Mesodermal cell (in vitro differentiated cells): Measurements from ENCODE around the gene SF3A2.
"Not testable (repeated sequence)": the region's sequence is repeated elsewhere in the genome, so short reads cannot be mapped to it uniquely, and the experiment has no call there.

Experiments used
- H3K27ac ChIP-seq: 2 replicates; pipeline ENCODE4 v1.7.0; 2013; ENCODE audit warnings: mild to moderate bottlenecking, low read depth, low read length, moderate library complexity; ENCODE audit not compliant: severe bottlenecking
- H3K36me3 ChIP-seq: 2 replicates; pipeline ENCODE4 v1.7.1; 2013; ENCODE audit warnings: mild to moderate bottlenecking, low read length, moderate library complexity; ENCODE audit not compliant: control insufficient read depth, insufficient read depth
- H3K4me1 ChIP-seq: one replicate; pipeline ENCODE4 v1.7.1; 2013; ENCODE audit warnings: mild to moderate bottlenecking, low read length; ENCODE audit not compliant: insufficient read depth, control insufficient read depth, poor library complexity, severe bottlenecking
- H3K4me3 ChIP-seq: 2 replicates; pipeline ENCODE4 v1.7.0; 2013; ENCODE audit warnings: low read length, control low read depth, mild to moderate bottlenecking; ENCODE audit not compliant: insufficient read depth, poor library complexity, severe bottlenecking; ENCODE audit errors: extremely low read depth
- H3K9me3 ChIP-seq: 2 replicates; pipeline ENCODE4 v1.7.1; 2013; ENCODE audit warnings: mild to moderate bottlenecking, low read length, moderate library complexity; ENCODE audit not compliant: control insufficient read depth
- WGBS, 2 experiments: methylation state at CpG; one replicate each; pipeline ENCODE4 v1.1.5; 2013; ENCODE audit warnings: missing lambda C conversion rate in 2 of 2; ENCODE audit not compliant: insufficient coverage in 2 of 2; 5-methylcytosine and 5-hydroxymethylcytosine counted together

The SF3A2 gene

DNA sequence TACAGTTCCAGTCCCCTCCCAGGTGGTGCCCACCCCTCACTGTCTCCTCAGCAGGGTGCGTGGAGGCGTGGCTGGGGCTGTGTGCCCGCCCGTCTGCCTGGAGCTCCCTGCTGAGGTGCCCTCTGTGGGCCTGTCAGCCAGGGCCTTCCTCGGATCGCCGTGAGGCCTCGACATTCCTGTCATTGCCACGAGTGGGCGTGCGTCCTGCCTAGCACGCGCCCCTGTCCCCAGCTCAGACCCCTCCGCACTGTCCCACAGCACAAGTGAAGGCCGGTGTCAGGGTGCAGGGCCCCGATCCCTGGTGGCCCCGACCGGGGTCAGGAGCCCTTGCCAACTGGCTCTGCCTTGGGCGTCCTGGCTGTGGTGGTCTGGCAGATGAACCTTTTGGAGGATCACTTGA, 40.7 kb upstream of the SF3A2 start:
- 96% methylated on average over 18 to 19 of the region's 19 CpGs for WGBS, 2 experiments
- no peak overlapping the region for H3K27ac ChIP-seq
- H3K4me3 ChIP-seq: no peak overlapping the region
- H3K4me1 ChIP-seq: no peaks in the 10 kb centered on the region
- H3K9me3 ChIP-seq: peaks cover 8% of the 10 kb centered on the region
- H3K36me3 ChIP-seq: peaks cover 85% of the 10 kb centered on the region

DNA sequence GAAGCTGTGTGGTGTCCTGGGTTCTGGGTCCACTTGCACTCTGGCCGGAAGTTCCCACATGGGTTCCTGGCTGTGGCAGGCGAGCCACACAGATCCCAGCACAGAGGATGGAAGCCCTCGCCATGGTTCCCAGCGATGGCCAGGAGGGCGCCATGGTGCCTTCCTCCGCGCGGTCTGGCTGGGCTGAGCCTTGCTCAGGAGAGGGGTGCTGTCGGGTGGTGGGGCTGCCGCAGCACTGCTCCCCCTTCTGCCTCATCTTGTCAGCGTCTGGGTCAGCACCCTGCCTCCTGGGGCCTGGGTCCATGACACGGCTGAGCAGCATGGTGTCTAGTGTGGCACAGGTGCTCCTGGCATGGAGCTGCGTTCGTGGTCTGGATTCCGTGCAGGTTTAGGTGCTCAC, 39.4 kb upstream of the SF3A2 start:
- Histone ChIP-seq H3K4me1 (no peaks in the 10 kb centered on the region), H3K27ac (no peak overlapping the region), H3K9me3 (peaks cover 8% of the 10 kb centered on the region), H3K4me3 (no peak overlapping the region), H3K36me3 (peaks cover 79% of the 10 kb centered on the region)
- 96 to 98% methylated on average over 14 to 15 of the region's 15 CpGs for WGBS, 2 experiments

DNA sequence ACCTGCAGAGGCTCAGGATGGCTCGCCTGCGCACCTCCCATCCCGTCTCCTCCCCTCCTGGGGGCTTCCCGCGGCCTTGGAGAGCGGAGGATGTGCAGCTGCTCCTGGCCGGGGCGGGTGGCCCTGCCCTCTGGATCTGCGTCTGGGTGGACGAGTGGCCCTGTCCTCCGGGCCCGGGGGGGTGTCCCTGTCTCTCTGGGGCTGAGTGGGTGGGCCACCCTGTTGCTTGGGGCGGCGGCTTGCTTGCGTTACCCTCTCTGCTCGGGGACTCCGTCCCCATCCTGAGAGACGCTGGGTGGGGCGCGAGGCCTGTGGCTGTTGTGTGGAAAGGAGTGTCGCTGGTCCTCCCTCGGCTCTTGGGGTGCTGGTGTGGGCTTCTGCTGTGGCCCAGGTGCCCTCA, 38.3 kb upstream of the SF3A2 start:
- Histone ChIP-seq H3K4me3 (no peak overlapping the region), H3K4me1 (no peaks in the 10 kb centered on the region), H3K9me3 (peaks cover 8% of the 10 kb centered on the region), H3K36me3 (peaks cover 78% of the 10 kb centered on the region), H3K27ac (no peak overlapping the region)
- WGBS, 2 experiments: 93 to 98% methylated on average over 14 to 16 of the region's 22 CpGs

DNA sequence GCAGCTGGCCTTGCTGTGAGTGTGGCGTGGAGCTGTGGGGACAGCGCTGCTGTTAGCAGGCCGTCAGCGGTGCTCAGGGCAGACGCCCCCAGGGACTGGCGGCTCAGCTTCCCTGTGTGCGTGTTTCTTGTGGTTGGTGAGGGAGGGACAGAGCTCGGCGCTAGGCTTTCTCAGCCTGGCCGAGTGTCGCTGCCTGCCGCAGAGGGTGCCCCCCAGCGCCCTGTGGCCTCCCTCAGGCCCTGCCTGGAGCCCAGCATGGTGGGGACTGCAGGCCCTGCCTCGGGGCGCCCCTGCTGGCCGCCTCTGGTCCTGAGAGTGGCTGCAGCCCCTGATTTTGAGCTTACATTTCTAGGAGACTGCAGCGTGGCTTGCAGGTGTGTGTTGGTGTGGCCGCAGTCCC, 37.4 kb upstream of the SF3A2 start:
- Histone ChIP-seq H3K4me3 (no peak overlapping the region), H3K9me3 (peaks cover 8% of the 10 kb centered on the region), H3K27ac (no peak overlapping the region), H3K36me3 (peaks cover 78% of the 10 kb centered on the region), H3K4me1 (no peaks in the 10 kb centered on the region)
- WGBS, 2 experiments: 77 to 82% methylated on average over 10 to 12 of the region's 18 CpGs

DNA sequence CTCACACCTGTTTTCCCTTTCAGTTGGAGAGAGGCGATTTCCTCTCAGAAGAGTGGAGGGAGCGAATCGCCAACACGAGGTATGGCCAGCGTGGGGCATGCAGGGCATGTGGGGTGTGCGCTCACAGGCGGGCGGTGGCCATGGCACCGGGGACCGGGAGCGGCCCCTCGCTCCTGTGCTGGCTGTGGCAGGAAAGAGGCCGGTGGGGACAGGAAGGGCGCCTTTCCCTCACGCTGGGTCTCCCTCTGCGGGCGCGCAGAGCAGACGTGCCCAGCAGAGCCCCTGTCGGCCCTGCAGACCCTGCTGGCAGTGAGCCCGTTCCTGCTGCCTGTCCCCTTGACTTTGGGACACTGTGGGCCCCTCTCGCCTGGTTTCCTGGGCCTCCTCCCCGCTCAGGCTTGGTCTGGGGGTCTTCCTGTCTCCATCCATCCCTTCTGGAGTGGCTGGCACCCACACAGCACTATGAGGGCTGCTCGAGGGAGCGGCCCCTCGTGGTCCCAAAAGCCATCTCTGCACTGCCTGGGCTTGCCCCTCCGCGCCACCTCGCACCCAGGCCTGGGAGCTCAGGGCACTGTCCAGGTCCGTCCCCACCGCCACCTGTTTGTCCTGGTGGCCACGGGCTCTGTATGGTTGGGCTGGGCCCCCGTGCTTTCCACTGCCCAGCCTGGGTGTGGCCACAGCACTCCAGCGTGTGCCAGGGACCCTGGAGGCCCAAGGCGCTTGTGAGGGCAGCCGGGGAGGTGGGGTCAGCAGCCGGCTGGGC, 36.6 kb upstream of the SF3A2 start:
- H3K4me3 ChIP-seq: no peak overlapping the region
- peak overlapping the region; percentile 89 for H3K27ac ChIP-seq
- H3K9me3 ChIP-seq: peaks cover 8% of the 10 kb centered on the region
- H3K4me1 ChIP-seq: no peaks in the 10 kb centered on the region
- WGBS, 2 experiments: 98 to 99% methylated on average over 35 to 37 of the region's 37 CpGs
- H3K36me3 ChIP-seq: peaks cover 73% of the 10 kb centered on the region

DNA sequence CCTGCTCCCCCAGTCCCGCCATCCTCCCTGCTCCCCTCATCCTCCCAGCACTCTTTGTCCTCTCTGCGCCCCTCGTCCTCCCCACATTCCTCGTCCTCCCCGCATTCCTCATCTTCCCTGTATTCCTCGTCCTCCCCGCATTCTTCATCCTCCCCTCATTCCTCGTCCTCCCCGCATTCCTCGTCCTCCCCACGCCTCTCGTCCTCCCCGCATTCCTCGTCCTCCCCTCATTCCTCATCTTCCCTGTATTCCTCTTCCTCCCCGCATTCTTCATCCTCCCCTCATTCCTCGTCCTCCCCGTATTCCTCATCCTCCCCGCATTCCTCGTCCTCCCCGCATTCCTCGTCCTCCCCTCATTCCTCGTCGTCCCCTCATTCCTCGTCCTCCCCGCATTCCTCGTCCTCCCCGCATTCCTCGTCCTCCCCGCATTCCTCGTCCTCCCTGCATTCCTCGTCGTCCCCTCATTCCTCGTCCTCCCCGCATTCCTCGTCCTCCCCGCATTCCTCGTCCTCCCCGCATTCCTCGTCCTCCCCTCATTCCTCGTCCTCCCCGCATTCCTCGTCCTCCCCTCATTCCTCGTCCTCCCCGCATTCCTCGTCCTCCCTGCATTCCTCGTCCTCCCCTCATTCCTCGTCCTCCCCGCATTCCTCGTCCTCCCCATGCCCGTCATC, 35.9 kb upstream of the SF3A2 start:
- 95 to 97% methylated on average over 50 of the region's 50 CpGs for WGBS, 2 experiments
- H3K36me3 ChIP-seq: peaks cover 66% of the 10 kb centered on the region

DNA sequence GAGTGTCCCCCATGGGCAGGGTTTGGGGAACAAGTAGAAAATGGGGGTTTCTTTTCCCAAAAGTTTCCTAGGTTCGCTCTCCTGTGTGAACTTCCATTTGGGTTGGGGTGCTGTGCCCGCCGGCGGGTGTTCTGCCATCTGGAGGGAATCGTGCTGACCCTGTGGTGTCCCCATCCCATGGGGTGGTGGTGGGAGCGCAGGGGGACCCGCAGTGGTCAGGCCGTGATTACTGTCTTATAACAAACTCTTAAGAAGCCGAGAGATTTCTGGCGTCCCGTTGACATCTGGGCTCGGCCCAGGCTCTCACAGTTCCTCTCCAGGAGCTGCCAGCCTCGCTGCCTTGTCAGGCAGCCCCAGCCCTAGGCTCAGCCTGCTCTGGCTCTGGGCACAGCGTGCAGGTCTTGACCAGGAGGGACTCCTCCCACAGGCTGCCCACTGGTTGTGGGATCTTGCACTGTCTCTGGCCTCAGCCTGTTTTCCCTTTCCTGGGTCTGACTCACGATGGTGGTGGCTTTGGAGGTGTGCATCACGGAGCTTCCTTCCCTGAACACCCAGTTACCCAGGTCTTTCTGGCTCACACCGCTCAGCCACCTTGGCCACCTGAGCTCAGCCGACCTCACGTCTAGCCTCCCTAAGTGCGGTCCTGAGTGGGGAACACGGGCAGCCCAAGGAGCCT, 35.0 kb upstream of the SF3A2 start:
- no peaks in the 10 kb centered on the region for H3K4me1 ChIP-seq
- peaks cover 8% of the 10 kb centered on the region for H3K9me3 ChIP-seq
- 95% methylated on average over 18 to 21 of the region's 21 CpGs for WGBS, 2 experiments
- peaks cover 60% of the 10 kb centered on the region for H3K36me3 ChIP-seq
- peak overlapping the region; percentile 89 for H3K27ac ChIP-seq
- no peak overlapping the region for H3K4me3 ChIP-seq

More for the DNA sequence above, 35.9 kb upstream of the SF3A2 start:
- H3K27ac ChIP-seq: peak overlapping the region; percentile 89
- not testable (repeated sequence) for H3K4me3 ChIP-seq, H3K9me3 ChIP-seq, H3K4me1 ChIP-seq

DNA sequence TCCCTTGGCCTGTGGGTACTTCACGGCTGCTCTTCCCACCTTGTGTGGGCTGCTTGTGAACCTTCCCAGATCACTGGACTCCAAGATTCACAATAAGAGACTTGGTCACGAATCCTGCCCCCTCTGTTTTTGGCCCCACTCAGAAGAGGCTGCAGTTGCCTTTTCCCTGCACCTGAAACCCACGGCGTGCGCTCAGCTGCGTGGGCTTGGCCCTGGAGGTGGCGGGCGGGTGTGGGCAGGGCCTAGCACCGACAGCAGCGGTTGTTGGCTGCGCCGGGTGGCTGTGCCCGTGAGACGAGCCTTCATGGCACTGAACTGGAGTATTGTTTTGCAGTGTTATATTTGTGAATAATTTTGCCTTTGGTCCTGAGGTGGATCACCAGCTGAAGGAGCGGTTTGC, 34.3 kb upstream of the SF3A2 start:
- Histone ChIP-seq H3K4me3 (no peak overlapping the region), H3K27ac (no peak overlapping the region), H3K9me3 (peaks cover 8% of the 10 kb centered on the region), H3K36me3 (peaks cover 62% of the 10 kb centered on the region), H3K4me1 (no peaks in the 10 kb centered on the region)
- WGBS, 2 experiments: 97 to 99% methylated on average over 10 to 15 of the region's 15 CpGs

DNA sequence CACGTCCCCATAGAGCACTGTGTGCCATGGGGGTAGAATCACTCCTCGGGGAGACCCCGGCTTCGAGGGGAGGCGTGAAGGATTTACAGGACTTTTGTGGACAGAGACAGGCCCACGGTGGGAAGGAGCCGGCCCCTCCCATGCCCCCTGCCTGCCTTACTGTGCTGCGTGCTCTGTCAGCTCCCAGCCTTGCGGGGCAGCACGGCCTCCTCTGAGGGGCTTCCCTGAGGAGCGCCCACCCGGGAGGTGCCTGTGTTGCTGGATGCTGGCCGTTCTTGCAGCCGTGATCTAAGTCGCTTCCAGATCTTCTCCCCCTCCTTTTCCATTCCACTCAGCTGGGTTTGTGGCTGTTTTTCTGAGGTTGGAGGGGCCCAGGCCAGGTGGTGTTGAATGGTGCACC, 29.6 kb upstream of the SF3A2 start:
- 95 to 96% methylated on average over 10 to 13 of the region's 15 CpGs for WGBS, 2 experiments
- peaks cover 67% of the 10 kb centered on the region for H3K36me3 ChIP-seq
- H3K9me3 ChIP-seq: no peaks in the 10 kb centered on the region

DNA sequence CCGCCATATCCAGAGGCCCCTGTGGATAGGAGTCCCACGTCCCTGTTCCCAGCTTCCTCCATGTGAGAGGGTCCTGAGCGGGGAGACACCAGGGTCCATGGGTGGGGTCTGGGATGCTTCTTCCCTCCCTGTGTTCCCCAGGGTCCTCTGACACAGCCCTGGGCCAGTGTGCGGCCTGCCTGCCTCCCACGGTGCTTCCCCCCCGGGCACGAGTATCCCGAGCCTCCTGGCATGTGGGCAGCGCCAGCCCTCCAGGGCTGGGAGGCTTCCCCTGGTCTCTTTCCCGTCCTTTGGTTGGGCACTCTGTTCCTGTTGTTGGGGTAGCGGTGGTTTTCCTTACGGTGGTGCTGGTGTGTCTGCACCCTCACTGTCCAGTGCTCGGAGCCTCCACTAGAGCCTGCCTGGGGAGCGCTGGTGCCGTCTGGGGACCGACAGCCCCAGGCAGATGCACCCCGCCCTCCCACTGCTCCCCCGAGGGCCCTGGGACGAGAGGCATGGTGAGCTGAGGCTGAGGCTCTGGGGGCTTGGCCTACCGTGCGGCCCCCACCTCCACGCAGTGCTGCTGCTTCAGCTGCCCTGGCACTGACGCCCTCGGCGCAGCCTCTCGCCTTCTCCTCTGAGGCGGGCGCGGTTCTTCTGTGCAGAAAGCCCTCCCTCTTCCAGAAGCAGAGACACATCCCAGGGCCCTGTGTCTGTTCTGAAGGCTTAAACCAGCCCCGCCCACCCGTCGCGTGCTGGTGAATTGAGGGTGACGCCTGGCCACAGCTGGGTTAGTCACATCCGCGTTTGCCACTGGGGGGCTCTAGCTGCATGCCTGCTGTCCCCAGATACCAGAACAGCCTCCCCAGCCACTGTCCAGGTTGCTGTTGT, 28.4 kb upstream of the SF3A2 start:
- H3K9me3 ChIP-seq: no peaks in the 10 kb centered on the region
- peaks cover 16% of the 10 kb centered on the region for H3K4me1 ChIP-seq
- peak overlapping the region; percentile 52 for H3K27ac ChIP-seq
- 80 to 88% methylated on average over 25 to 30 of the region's 36 CpGs for WGBS, 2 experiments
- H3K4me3 ChIP-seq: no peak overlapping the region
- H3K36me3 ChIP-seq: peaks cover 71% of the 10 kb centered on the region

More for the DNA sequence above, 29.6 kb upstream of the SF3A2 start:
- H3K4me1 ChIP-seq: peaks cover 16% of the 10 kb centered on the region
- H3K27ac ChIP-seq: no peak overlapping the region
- H3K4me3 ChIP-seq: no peak overlapping the region
